H1 (cell line): ENCODE data around the gene SLC24A3.

Source experiments
- EP300 ChIP-seq, 2 experiments: IDR thresholded peaks; 1 replicate in 1 of 2; 2 replicates in 1 of 2; pipeline ENCODE4 v1.6.1; 2011 to 2012; ENCODE audit warnings: low read depth in 2 of 2, low read length in 2 of 2, mild to moderate bottlenecking in 2 of 2, borderline replicate concordance in 1 of 2, inconsistent platforms in 1 of 2, moderate library complexity in 1 of 2
- TCF12 ChIP-seq: IDR thresholded peaks from 2 replicates; pipeline ENCODE4 v1.6.1; 2011; ENCODE audit warnings: low read depth, mild to moderate bottlenecking, low read length
- TF ChIP-seq, protein P1 (sequence below), 3 experiments: IDR thresholded peaks; 1 replicate in 2 of 3; 2 replicates in 1 of 3; pipeline versions ENCODE4 v1.5.1 to v1.6.1; 2011; ENCODE audit warnings: low read length in 3 of 3, mild to moderate bottlenecking in 3 of 3, inconsistent platforms in 2 of 3, low read depth in 1 of 3, moderate library complexity in 1 of 3; ENCODE audit not compliant: insufficient read depth in 1 of 3; ENCODE audit errors: control extremely low read depth in 1 of 3
- TF ChIP-seq, protein P2 (sequence below): fragments of 300-600 bp; sonication (generic); IDR thresholded peaks from 2 replicates; pipeline ENCODE4 v1.7.1; 2012; ENCODE audit warnings: low read length, moderate library complexity, mild to moderate bottlenecking, inconsistent platforms; ENCODE audit not compliant: insufficient replicate concordance

GRCh38 chr20:19211661-19212468 lies 577 bp upstream of the SLC24A3 start:
- TF ChIP-seq, protein P1, sequence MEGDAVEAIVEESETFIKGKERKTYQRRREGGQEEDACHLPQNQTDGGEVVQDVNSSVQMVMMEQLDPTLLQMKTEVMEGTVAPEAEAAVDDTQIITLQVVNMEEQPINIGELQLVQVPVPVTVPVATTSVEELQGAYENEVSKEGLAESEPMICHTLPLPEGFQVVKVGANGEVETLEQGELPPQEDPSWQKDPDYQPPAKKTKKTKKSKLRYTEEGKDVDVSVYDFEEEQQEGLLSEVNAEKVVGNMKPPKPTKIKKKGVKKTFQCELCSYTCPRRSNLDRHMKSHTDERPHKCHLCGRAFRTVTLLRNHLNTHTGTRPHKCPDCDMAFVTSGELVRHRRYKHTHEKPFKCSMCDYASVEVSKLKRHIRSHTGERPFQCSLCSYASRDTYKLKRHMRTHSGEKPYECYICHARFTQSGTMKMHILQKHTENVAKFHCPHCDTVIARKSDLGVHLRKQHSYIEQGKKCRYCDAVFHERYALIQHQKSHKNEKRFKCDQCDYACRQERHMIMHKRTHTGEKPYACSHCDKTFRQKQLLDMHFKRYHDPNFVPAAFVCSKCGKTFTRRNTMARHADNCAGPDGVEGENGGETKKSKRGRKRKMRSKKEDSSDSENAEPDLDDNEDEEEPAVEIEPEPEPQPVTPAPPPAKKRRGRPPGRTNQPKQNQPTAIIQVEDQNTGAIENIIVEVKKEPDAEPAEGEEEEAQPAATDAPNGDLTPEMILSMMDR (IDR thresholded peaks at IDR 0.05; ENCODE audit: control extremely low read depth in 1 of 3, insufficient read depth in 1 of 3, low read depth in 1 of 3, low read length in 3 of 3) = peak in 1 of 3 experiments; percentile 2; a peak in 1 of 4 replicates
- TF ChIP-seq EP300 (IDR thresholded peaks at IDR 0.05; ENCODE audit: borderline replicate concordance in 1 of 2, low read depth in 2 of 2, low read length in 2 of 2) (no peak), TCF12 (no peak)
- TF ChIP-seq, protein P2, sequence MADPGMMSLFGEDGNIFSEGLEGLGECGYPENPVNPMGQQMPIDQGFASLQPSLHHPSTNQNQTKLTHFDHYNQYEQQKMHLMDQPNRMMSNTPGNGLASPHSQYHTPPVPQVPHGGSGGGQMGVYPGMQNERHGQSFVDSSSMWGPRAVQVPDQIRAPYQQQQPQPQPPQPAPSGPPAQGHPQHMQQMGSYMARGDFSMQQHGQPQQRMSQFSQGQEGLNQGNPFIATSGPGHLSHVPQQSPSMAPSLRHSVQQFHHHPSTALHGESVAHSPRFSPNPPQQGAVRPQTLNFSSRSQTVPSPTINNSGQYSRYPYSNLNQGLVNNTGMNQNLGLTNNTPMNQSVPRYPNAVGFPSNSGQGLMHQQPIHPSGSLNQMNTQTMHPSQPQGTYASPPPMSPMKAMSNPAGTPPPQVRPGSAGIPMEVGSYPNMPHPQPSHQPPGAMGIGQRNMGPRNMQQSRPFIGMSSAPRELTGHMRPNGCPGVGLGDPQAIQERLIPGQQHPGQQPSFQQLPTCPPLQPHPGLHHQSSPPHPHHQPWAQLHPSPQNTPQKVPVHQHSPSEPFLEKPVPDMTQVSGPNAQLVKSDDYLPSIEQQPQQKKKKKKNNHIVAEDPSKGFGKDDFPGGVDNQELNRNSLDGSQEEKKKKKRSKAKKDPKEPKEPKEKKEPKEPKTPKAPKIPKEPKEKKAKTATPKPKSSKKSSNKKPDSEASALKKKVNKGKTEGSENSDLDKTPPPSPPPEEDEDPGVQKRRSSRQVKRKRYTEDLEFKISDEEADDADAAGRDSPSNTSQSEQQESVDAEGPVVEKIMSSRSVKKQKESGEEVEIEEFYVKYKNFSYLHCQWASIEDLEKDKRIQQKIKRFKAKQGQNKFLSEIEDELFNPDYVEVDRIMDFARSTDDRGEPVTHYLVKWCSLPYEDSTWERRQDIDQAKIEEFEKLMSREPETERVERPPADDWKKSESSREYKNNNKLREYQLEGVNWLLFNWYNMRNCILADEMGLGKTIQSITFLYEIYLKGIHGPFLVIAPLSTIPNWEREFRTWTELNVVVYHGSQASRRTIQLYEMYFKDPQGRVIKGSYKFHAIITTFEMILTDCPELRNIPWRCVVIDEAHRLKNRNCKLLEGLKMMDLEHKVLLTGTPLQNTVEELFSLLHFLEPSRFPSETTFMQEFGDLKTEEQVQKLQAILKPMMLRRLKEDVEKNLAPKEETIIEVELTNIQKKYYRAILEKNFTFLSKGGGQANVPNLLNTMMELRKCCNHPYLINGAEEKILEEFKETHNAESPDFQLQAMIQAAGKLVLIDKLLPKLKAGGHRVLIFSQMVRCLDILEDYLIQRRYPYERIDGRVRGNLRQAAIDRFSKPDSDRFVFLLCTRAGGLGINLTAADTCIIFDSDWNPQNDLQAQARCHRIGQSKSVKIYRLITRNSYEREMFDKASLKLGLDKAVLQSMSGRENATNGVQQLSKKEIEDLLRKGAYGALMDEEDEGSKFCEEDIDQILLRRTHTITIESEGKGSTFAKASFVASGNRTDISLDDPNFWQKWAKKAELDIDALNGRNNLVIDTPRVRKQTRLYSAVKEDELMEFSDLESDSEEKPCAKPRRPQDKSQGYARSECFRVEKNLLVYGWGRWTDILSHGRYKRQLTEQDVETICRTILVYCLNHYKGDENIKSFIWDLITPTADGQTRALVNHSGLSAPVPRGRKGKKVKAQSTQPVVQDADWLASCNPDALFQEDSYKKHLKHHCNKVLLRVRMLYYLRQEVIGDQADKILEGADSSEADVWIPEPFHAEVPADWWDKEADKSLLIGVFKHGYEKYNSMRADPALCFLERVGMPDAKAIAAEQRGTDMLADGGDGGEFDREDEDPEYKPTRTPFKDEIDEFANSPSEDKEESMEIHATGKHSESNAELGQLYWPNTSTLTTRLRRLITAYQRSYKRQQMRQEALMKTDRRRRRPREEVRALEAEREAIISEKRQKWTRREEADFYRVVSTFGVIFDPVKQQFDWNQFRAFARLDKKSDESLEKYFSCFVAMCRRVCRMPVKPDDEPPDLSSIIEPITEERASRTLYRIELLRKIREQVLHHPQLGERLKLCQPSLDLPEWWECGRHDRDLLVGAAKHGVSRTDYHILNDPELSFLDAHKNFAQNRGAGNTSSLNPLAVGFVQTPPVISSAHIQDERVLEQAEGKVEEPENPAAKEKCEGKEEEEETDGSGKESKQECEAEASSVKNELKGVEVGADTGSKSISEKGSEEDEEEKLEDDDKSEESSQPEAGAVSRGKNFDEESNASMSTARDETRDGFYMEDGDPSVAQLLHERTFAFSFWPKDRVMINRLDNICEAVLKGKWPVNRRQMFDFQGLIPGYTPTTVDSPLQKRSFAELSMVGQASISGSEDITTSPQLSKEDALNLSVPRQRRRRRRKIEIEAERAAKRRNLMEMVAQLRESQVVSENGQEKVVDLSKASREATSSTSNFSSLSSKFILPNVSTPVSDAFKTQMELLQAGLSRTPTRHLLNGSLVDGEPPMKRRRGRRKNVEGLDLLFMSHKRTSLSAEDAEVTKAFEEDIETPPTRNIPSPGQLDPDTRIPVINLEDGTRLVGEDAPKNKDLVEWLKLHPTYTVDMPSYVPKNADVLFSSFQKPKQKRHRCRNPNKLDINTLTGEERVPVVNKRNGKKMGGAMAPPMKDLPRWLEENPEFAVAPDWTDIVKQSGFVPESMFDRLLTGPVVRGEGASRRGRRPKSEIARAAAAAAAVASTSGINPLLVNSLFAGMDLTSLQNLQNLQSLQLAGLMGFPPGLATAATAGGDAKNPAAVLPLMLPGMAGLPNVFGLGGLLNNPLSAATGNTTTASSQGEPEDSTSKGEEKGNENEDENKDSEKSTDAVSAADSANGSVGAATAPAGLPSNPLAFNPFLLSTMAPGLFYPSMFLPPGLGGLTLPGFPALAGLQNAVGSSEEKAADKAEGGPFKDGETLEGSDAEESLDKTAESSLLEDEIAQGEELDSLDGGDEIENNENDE = no peak
